Fibroblast of the conjunctiva (primary cell): ENCODE results near the gene TFEC.
"Not testable (repeated sequence)": the region's sequence is repeated elsewhere in the genome, so short reads cannot be mapped to it uniquely, and the experiment has no call there.

Experiments used
- DNase-seq: peaks from one replicate; pipeline ENCODE4 v3.0.0-alpha.2; 2010; ENCODE audit warnings: low read depth

Gene TFEC

GRCh38 chr7:116030651-116031276, at the start of gene TFEC:
TSS of gene TFEC (minus strand) at chr7:116030763. CDS start at chr7:115984441, 46,322 bp downstream.
- no peak for DNase-seq

GRCh38 chr7:116075351-116076145, 45.0 kb upstream of the TFEC start:
- no peak for DNase-seq

- DNase-seq, result no peak
These were observed 41.1 kb upstream of the TFEC start for GRCh38 chr7:116071629-116072028.

GRCh38 chr7:116064179-116064578, 33.6 kb upstream of the TFEC start:
- DNase-seq, result no peak

GRCh38 chr7:116062666-116063065, 32.1 kb upstream of the TFEC start:
- no peak for DNase-seq

- DNase-seq, result no peak
These were observed 21.4 kb upstream of the TFEC start for GRCh38 chr7:116052006-116052405.

GRCh38 chr7:116047261-116047660, 16.7 kb upstream of the TFEC start:
- not testable (repeated sequence) for DNase-seq

- DNase-seq, result no peak
These were observed 15.0 kb upstream of the TFEC start for GRCh38 chr7:116045532-116045931.

GRCh38 chr7:116041615-116042014, 11.1 kb upstream of the TFEC start:
- no peak for DNase-seq

GRCh38 chr7:116037401-116037800, 6.8 kb upstream of the TFEC start:
- no peak for DNase-seq

- no peak for DNase-seq
These were observed 3.8 kb upstream of the TFEC start for GRCh38 chr7:116034411-116034810.

- no peak for DNase-seq
These were observed 2.3 kb upstream of the TFEC start for GRCh38 chr7:116032886-116033285.

GRCh38 chr7:116028787-116029186, 1.8 kb downstream of the TFEC start:
- DNase-seq, result no peak

- DNase-seq, result no peak
These were observed 2.8 kb downstream of the TFEC start for GRCh38 chr7:116027786-116028185.

GRCh38 chr7:116024826-116025809, 5.4 kb downstream of the TFEC start:
- peak; percentile 10 for DNase-seq

GRCh38 chr7:116021237-116021636, 9.3 kb downstream of the TFEC start:
- no peak for DNase-seq

GRCh38 chr7:116018731-116019130, 11.8 kb downstream of the TFEC start:
- no peak for DNase-seq

GRCh38 chr7:116013675-116014074, 16.9 kb downstream of the TFEC start:
- DNase-seq, result no peak

GRCh38 chr7:116011584-116011983, 19.0 kb downstream of the TFEC start:
- DNase-seq, result no peak

- not testable (repeated sequence) for DNase-seq
These were observed 25.8 kb downstream of the TFEC start for GRCh38 chr7:116004762-116005161.

- DNase-seq, result no peak
These were observed 33.3 kb downstream of the TFEC start for GRCh38 chr7:115997221-115997620.

GRCh38 chr7:115995701-115996100, 34.9 kb downstream of the TFEC start:
- no peak for DNase-seq
